SK-N-SH (cell line): ENCODE results near the gene SRPK1. TPM values are rescaled to one million over a fixed set of nuclear protein-coding genes. Genes with fewer than 3 reads are reported as not detected.

Source experiments
- polyA plus RNA-seq, 3 experiments: library from polyadenylated mRNA; depleted of rRNA; stranded (reverse); fragments of >200 nt; gene quantifications; 2 replicates each; pipeline ENCODE4 v1.2.3, GENCODE V29; 2012

The SRPK1 gene
- polyA plus RNA-seq, 1 of the 3 experiments (the other 2 are of a cell fraction) = 10.6 TPM

Other genes with a start within 250 kb of the SRPK1 start
- 4.2 and 5.1 TPM in 2 replicates for gene FKBP5, start 232.2 kb downstream of the SRPK1 start, polyA plus RNA-seq (2012; rRNA removed)
- gene ARMC12, start 184.1 kb downstream of the SRPK1 start, polyA plus RNA-seq (2012; rRNA removed) = 1.6 and 2.0 TPM in 2 replicates
- not detected in 2 replicates for gene CLPSL2, start 144.5 kb downstream of the SRPK1 start, polyA plus RNA-seq (2012; rRNA removed)
- not detected in 2 replicates for gene CLPSL1, start 140.1 kb downstream of the SRPK1 start, polyA plus RNA-seq (2012; rRNA removed)
- gene CLPS, start 123.8 kb downstream of the SRPK1 start, polyA plus RNA-seq (2012; rRNA removed) = not detected in 2 replicates
- gene LHFPL5, start 115.7 kb downstream of the SRPK1 start, polyA plus RNA-seq (2012; rRNA removed) = not detected in 2 replicates
- gene SLC26A8, start 103.5 kb upstream of the SRPK1 start, polyA plus RNA-seq (2012; rRNA removed) = not detected in 2 replicates
- gene MAPK14, start 106.7 kb upstream of the SRPK1 start, polyA plus RNA-seq (2012; rRNA removed) = 19.8 and 27.4 TPM in 2 replicates
- 1.9 and 2.3 TPM in 2 replicates for gene MAPK13, start 209.4 kb upstream of the SRPK1 start, polyA plus RNA-seq (2012; rRNA removed)